AG04449 (cell line): ENCODE measurements around the gene OSBPL7.

Experiments
- CTCF ChIA-PET: fragments of 350-600 bp; formaldehyde crosslinking; extraction: SDS; loops from one replicate; lab custom pipeline; 2021; ENCODE audit warnings: antibody characterized with exemption; lab: Yijun Ruan, JAX
- POLR2A ChIA-PET: fragments of 400-600, 350-600 bp; formaldehyde crosslinking; extraction: SDS; loops from one replicate; lab custom pipeline; 2020; ENCODE audit warnings: antibody characterized with exemption, inconsistent platforms; lab: Yijun Ruan, JAX
- DNase-seq: peaks from one replicate; pipeline ENCODE4 v3.0.0-alpha.2; 2010; ENCODE audit warnings: low read depth, low spot score
- H3K4me3 ChIP-seq: 2 replicates; pipeline ENCODE4 v1.5.1; 2011; ENCODE audit warnings: low read depth, mild to moderate bottlenecking, control low read depth, low read length
- TF ChIP-seq, protein P1 (sequence below): IDR thresholded peaks from one replicate; pipeline ENCODE4 v1.5.1; 2011; ENCODE audit warnings: mild to moderate bottlenecking, moderate library complexity, low read length, control low read depth, inconsistent platforms; ENCODE audit not compliant: insufficient read depth; ENCODE audit errors: missing control alignments

The OSBPL7 gene

GRCh38 chr17:47762728-47763127 is 58.9 kb downstream of the OSBPL7 start:
- ChIA-PET POLR2A (no interaction called here), CTCF (interaction anchor here (1.6 to 2.8 kb wide), 2 partner anchors 13 to 19 kb away, joined by 3 to 9 read pairs; no protein-coding TSS in a partner anchor)
- TF ChIP-seq, protein P1, sequence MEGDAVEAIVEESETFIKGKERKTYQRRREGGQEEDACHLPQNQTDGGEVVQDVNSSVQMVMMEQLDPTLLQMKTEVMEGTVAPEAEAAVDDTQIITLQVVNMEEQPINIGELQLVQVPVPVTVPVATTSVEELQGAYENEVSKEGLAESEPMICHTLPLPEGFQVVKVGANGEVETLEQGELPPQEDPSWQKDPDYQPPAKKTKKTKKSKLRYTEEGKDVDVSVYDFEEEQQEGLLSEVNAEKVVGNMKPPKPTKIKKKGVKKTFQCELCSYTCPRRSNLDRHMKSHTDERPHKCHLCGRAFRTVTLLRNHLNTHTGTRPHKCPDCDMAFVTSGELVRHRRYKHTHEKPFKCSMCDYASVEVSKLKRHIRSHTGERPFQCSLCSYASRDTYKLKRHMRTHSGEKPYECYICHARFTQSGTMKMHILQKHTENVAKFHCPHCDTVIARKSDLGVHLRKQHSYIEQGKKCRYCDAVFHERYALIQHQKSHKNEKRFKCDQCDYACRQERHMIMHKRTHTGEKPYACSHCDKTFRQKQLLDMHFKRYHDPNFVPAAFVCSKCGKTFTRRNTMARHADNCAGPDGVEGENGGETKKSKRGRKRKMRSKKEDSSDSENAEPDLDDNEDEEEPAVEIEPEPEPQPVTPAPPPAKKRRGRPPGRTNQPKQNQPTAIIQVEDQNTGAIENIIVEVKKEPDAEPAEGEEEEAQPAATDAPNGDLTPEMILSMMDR: no peak
- no peak overlapping the region for H3K4me3 ChIP-seq
- DNase-seq: no peak

GRCh38 chr17:47760409-47761140 is 61.0 kb downstream of the OSBPL7 start:
- DNase-seq: no peak
- TF ChIP-seq, protein P1: no peak
- ChIA-PET POLR2A (no interaction called here), CTCF (interaction anchor here (2.8 kb wide), 1 partner anchor 17 kb away, joined by 9 read pairs; no protein-coding TSS in a partner anchor)
- no peak overlapping the region for H3K4me3 ChIP-seq

GRCh38 chr17:47757386-47757785 is 64.2 kb downstream of the OSBPL7 start:
- H3K4me3 ChIP-seq: no peak overlapping the region
- POLR2A ChIA-PET: no interaction called here
- TF ChIP-seq, protein P1: no peak
- CTCF ChIA-PET: interaction anchor here (1.4 kb wide), 1 partner anchor 16 kb away, joined by 3 read pairs; no protein-coding TSS in a partner anchor
- DNase-seq: no peak
